Right ventricle myocardium superior (tissue), 1 donor: ENCODE results near the gene APOBR. TPM values are rescaled to one million over a fixed set of nuclear protein-coding genes. Genes with fewer than 3 reads are reported as not detected.
"Not testable (repeated sequence)": the region's sequence is repeated elsewhere in the genome, so short reads cannot be mapped to it uniquely, and the experiment has no call there.

Experiments used
- ATAC-seq: fragments of 200-7000 bp; cut with Tn5 transposase; one replicate; pipeline ENCODE4 v1.9.1; 2020; ENCODE audit warnings: mild to moderate bottlenecking; ENCODE audit not compliant: poor library complexity
- DNase-seq: peaks from one replicate; pipeline ENCODE4 v3.0.0-alpha.2; 2020
- intact Hi-C: fragments of 100-400 bp; cut with DNase I; formaldehyde crosslinking; loops from one replicate; pipeline ENCODE4 v1.11.2; 2022
- total RNA-seq: library from RNA; stranded (reverse); fragmentation: NEBNext Ultra II Directional; extraction: Animal tissue kit (Norgen Biotek cat#: 25700); gene quantifications from one replicate; pipeline ENCODE4 v1.2.1, GENCODE V29; 2021
- donor health status: DM: no; HTN: yes; CAD: no; lungs with severe emphysema.

The APOBR gene
- total RNA-seq, 1 donor from 2014 or later, result 0.48 TPM

GRCh38 chr16:28542646-28543045 lies 48.2 kb downstream of the APOBR start:
- intact Hi-C loops, result no loop called here
- no peak for DNase-seq
- ATAC-seq, result no peak

GRCh38 chr16:28543072-28543471 lies 48.6 kb downstream of the APOBR start:
- ATAC-seq (no peak), DNase-seq (no peak)
- intact Hi-C loops, result no loop called here

GRCh38 chr16:28544998-28545397 lies 50.6 kb downstream of the APOBR start:
- no peak for ATAC-seq
- no peak for DNase-seq
- intact Hi-C loops, result no loop called here

DNA sequence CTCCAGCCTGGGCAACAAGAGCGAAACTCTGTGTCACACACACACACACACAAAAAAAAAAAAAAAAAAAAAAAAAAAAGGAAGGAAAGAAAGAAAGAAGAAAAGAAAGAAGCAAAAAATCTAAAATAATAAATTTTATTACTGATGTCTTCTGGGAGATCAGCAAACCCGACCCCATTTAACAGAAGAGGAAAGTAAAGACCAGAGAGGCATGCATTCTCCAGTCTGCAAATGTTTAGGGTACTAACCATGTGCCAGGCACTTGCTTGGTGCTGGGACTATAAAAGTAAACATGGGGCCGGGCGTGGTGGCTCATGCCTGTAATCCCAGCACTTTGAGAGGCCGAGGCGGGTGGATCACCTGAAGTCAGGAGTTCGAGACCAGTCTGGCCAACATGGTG lies 51.5 kb downstream of the APOBR start:
- DNase-seq, intact Hi-C loops, ATAC-seq: not testable (repeated sequence)

- ATAC-seq (no peak), DNase-seq (no peak)
- intact Hi-C loops, result no loop called here
These were observed 52.2 kb downstream of the APOBR start for GRCh38 chr16:28546626-28547025.

- intact Hi-C loops, result no loop called here
- DNase-seq (no peak), ATAC-seq (no peak)
These were observed 53.9 kb downstream of the APOBR start for GRCh38 chr16:28548306-28548802.

Other genes starting within 250 kb of the APOBR start
- gene SBK1, start 202.1 kb upstream of the APOBR start, total RNA-seq, result 2.0 TPM
- 0.48 TPM for gene NPIPB6, start 131.1 kb upstream of the APOBR start, total RNA-seq
- gene EIF3CL, start 90.8 kb upstream of the APOBR start, total RNA-seq, result 24.7 TPM
- gene NPIPB7, start 22.3 kb upstream of the APOBR start, total RNA-seq, result not detected
- 11.5 TPM for gene CLN3, start 2.6 kb upstream of the APOBR start, total RNA-seq
- not detected for gene IL27, start 12.2 kb downstream of the APOBR start, total RNA-seq
- gene NUPR1, start 44.3 kb downstream of the APOBR start, total RNA-seq, result 47.3 TPM
- 13.2 TPM for gene SGF29, start 59.3 kb downstream of the APOBR start, total RNA-seq
- 1.0 TPM for gene SULT1A2, start 102.4 kb downstream of the APOBR start, total RNA-seq
- gene SULT1A1, start 115.4 kb downstream of the APOBR start, total RNA-seq, result 13.1 TPM
- gene NPIPB8, start 143.4 kb downstream of the APOBR start, total RNA-seq, result not detected
- gene EIF3C, start 216.8 kb downstream of the APOBR start, total RNA-seq, result 378 TPM